ENCODE results near the gene CHD9NB.
A peak's percentile ranks its signal among the peaks of the same experiment; 100 is the strongest.

The CHD9NB gene

DNA sequence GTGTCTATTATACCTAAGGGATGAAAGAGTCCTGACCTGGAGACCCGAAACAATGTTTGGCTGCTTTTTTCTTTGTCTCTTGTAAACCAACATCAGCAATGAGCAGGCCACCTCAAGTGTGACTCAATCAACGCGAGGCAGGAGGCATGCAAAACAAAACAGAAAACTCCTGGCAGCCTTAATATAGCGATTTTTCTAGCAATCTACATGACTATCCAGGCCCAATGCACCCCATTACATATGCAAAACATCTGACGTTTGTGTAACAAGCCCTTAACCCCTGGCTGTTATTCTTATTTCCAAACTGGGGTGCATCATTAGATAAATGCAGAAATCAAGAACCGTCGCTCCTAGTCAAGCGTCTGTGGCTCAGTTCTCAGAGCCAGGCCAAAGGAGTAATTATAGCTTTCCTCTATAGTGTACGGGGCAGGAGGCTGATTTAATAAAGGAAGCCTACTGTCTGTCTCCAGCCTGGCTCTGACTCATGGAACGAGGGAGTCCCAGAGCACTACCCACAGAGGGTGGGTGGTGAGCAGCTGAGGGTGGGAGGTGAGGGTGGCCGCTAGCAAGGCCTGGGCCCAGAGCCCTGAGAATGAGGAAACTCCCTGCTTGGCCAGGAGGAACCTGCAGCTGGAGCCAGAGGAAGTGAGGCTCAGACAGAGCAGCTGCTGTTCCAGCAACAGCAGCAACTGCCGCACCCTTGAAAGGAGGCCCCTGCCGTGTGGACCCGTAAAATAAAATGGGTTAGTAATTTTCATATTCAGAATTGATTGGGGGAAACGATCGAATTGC lies 46.0 kb upstream of the CHD9NB start:
- no peak for TF ChIP-seq ARNTL (CRISPR knock-in tag; IDR thresholded peaks at IDR 0.05; ENCODE audit: borderline replicate concordance, low read depth)
- no peak for TF ChIP-seq PATZ1 (CRISPR knock-in tag; IDR thresholded peaks at IDR 0.05; ENCODE audit: borderline replicate concordance)
- TF ChIP-seq, protein P1, sequence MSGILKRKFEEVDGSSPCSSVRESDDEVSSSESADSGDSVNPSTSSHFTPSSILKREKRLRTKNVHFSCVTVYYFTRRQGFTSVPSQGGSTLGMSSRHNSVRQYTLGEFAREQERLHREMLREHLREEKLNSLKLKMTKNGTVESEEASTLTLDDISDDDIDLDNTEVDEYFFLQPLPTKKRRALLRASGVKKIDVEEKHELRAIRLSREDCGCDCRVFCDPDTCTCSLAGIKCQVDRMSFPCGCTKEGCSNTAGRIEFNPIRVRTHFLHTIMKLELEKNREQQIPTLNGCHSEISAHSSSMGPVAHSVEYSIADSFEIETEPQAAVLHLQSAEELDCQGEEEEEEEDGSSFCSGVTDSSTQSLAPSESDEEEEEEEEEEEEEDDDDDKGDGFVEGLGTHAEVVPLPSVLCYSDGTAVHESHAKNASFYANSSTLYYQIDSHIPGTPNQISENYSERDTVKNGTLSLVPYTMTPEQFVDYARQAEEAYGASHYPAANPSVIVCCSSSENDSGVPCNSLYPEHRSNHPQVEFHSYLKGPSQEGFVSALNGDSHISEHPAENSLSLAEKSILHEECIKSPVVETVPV (CRISPR knock-in tag; IDR thresholded peaks at IDR 0.05), result no peak
- peak; percentile 20; the same call in 1 of the 2 replicates for TF ChIP-seq ISL1 (CRISPR knock-in tag; IDR thresholded peaks at IDR 0.05)
- no peak for TF ChIP-seq ESRRG (CRISPR knock-in tag; IDR thresholded peaks at IDR 0.05)
- TF ChIP-seq ZFP3 (CRISPR knock-in tag; IDR thresholded peaks at IDR 0.05), result peak; percentile 57; the same call in 1 of the 2 replicates
- no peak for TF ChIP-seq ZNF565 (CRISPR knock-in tag; conservative IDR thresholded peaks at IDR 0.05; ENCODE audit: low read depth)
- no peak for TF ChIP-seq ZFP30 (CRISPR knock-in tag; IDR thresholded peaks at IDR 0.05)
- TF ChIP-seq, protein P2, sequence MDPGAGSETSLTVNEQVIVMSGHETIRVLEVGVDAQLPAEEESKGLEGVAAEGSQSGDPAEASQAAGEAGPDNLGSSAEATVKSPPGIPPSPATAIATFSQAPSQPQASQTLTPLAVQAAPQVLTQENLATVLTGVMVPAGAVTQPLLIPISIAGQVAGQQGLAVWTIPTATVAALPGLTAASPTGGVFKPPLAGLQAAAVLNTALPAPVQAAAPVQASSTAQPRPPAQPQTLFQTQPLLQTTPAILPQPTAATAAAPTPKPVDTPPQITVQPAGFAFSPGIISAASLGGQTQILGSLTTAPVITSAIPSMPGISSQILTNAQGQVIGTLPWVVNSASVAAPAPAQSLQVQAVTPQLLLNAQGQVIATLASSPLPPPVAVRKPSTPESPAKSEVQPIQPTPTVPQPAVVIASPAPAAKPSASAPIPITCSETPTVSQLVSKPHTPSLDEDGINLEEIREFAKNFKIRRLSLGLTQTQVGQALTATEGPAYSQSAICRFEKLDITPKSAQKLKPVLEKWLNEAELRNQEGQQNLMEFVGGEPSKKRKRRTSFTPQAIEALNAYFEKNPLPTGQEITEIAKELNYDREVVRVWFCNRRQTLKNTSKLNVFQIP (CRISPR knock-in tag; IDR thresholded peaks at IDR 0.05; ENCODE audit: borderline replicate concordance, low read depth), result no peak
- TF ChIP-seq RARB (CRISPR knock-in tag; IDR thresholded peaks at IDR 0.05), result no peak
- no peak for TF ChIP-seq PPARA (CRISPR knock-in tag; IDR thresholded peaks at IDR 0.05; ENCODE audit: borderline replicate concordance)
- no peak for TF ChIP-seq CSDC2 (CRISPR knock-in tag; IDR thresholded peaks at IDR 0.05)
- TF ChIP-seq TCF4 (CRISPR knock-in tag; IDR thresholded peaks at IDR 0.05; ENCODE audit: borderline replicate concordance), result peak; percentile 28; the same call in 1 of the 2 replicates
- TF ChIP-seq, protein P3, sequence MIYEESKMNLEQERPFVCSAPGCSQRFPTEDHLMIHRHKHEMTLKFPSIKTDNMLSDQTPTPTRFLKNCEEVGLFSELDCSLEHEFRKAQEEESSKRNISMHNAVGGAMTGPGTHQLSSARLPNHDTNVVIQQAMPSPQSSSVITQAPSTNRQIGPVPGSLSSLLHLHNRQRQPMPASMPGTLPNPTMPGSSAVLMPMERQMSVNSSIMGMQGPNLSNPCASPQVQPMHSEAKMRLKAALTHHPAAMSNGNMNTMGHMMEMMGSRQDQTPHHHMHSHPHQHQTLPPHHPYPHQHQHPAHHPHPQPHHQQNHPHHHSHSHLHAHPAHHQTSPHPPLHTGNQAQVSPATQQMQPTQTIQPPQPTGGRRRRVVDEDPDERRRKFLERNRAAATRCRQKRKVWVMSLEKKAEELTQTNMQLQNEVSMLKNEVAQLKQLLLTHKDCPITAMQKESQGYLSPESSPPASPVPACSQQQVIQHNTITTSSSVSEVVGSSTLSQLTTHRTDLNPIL (CRISPR knock-in tag; IDR thresholded peaks at IDR 0.05; ENCODE audit: low read depth), result no peak
- no peak for TF ChIP-seq BACH2 (CRISPR knock-in tag; IDR thresholded peaks at IDR 0.05; ENCODE audit: borderline replicate concordance)
- TF ChIP-seq SNAI2 (CRISPR knock-in tag; IDR thresholded peaks at IDR 0.05), result no peak; the same call in 1 of the 2 replicates
- peak; percentile 71 for TF ChIP-seq TSHZ2 (CRISPR knock-in tag; IDR thresholded peaks at IDR 0.05)
- peak; percentile 92 for ATAC-seq

DNA sequence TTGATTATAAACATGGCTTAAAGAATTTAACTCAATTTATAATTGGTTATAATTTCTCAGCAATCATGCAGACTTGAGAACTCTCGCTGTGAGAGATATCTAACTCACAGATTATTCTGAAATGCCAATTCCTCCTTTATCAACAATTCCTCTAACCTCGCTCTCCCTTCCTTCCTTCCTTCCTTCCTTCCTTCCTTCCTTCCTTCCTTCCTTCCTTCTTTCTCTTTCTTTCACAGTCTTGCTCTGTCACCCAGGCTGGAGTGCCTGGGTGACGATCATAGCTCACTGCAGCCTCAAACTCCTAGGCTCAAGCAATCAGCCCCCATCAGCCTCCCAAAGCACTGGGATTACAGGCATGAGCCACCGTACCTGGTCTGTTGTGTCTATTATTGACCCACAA lies 44.5 kb upstream of the CHD9NB start:
- TF ChIP-seq, protein P2 (CRISPR knock-in tag; IDR thresholded peaks at IDR 0.05; ENCODE audit: borderline replicate concordance, low read depth), result no peak
- no peak for TF ChIP-seq RARB (CRISPR knock-in tag; IDR thresholded peaks at IDR 0.05)
- no peak for TF ChIP-seq PPARA (CRISPR knock-in tag; IDR thresholded peaks at IDR 0.05; ENCODE audit: borderline replicate concordance)
- no peak for TF ChIP-seq TOX (CRISPR knock-in tag; IDR thresholded peaks at IDR 0.05; ENCODE audit: borderline replicate concordance)
- no peak for TF ChIP-seq TCF4 (CRISPR knock-in tag; IDR thresholded peaks at IDR 0.05; ENCODE audit: borderline replicate concordance)
- TF ChIP-seq ZC3H10 (CRISPR knock-in tag; IDR thresholded peaks at IDR 0.05), result no peak
- no peak for TF ChIP-seq ISL1 (CRISPR knock-in tag; IDR thresholded peaks at IDR 0.05)
- ATAC-seq, result no peak

Data from SK-N-SH treated with all-trans-retinoic acid at 6 μM for 48 hours (cell line).